Raji (cell line): ENCODE measurements around the gene AP1S2.

Experiments used
- POLR2A ChIP-seq: IDR thresholded peaks from 2 replicates; pipeline ENCODE4 v1.6.1; 2011; ENCODE audit warnings: low read depth, low read length, control low read depth; ENCODE audit not compliant: insufficient read depth

The AP1S2 gene

DNA sequence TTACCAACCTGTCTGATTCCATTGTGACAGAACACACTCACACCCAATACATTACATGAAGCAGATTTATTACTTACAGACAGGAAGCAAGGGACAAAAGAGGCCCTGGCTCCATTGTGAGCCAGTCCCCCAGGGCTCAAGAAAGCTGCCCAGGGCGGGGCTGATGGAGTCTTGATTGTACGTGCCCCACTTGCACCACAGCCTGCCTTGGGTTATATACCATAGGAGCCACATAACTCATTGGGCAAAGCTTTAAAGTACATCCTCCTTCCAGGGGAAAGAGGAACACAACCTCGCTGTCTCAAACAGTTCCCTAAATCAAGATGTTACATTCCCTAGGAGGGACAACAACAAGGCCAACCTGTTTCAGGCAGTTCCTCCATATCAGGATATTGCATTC is 67.7 kb downstream of the AP1S2 start:
- no peak for TF ChIP-seq POLR2A

DNA sequence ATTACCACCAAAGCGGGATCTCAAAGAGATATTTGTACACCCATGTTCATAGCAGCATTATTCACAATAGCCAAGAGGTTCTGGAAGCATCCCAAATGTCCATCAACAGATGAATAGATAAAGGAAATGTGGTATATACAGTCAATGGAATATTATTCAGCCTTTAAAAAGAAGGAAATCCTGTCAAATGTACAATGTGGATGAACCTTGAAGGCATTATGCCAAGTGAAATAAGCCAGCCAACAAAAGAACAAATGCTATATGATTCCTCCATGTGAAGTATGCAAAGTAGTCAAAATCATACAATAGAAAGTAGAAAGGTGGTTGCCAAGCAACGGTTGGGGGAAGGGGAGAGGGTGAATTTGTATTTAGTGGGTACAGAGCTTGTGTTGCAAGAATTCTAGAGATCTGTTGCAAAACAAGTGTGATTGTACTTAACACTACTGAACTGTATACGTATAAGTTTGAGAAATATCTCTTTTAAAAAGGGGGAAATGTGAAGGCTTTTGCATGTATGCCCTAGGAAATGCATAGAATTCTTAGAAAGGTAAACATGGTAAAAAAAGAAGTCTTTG is 69.3 kb downstream of the AP1S2 start:
- TF ChIP-seq POLR2A: no peak

DNA sequence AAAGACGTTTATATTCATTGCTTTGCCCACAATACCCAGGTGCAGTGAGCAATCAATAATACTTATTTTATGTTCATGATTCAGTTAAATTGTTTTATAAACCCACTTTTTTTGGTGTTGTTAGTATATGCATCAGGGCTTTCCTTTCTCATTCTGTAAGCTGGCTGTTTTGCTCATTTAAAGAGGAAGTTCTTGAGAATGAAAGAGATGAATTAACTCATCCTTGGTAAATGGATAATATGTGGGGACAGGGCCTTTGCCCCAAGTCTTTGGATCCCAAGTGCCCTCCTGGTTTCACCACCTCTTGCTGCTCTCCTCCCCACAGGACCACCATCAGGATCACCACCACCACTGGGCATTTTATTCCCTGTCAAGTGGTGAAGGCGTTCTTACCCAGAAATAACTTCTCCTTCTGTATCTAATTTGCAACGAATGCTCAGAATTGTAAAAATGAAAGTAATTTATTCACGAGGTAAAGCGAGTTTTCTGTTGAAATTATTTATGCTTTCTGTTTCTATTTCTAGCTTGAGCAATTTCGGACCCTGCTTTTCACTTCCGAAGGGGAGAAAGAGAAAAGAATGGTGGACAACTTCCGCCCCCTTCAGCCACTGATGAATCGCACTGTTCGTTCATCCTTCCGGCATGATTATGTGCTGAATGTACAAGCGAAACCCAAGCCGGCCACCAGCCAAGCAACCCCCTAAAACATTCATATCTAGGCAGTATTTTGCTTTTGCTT is 72.5 kb downstream of the AP1S2 start:
- no peak for TF ChIP-seq POLR2A
